H9 (cell line): ENCODE results near the gene BHLHE23. TPM values are rescaled to one million over a fixed set of nuclear protein-coding genes. Genes with fewer than 3 reads are reported as not detected.

Source experiments
- DNase-seq: peaks from one replicate; pipeline ENCODE4 v3.0.0-alpha.2; 2017
- H2AFZ ChIP-seq: one replicate; pipeline ENCODE4 v1.6.1; 2013; ENCODE audit warnings: mild to moderate bottlenecking, low read length, control low read depth, moderate library complexity
- H2AK5ac ChIP-seq: 2 replicates; pipeline ENCODE4 v1.6.1; 2013; ENCODE audit warnings: low read length, control low read depth, mixed read lengths; ENCODE audit not compliant: insufficient read length
- H2BK120ac ChIP-seq: one replicate; pipeline ENCODE4 v1.6.1; 2013; ENCODE audit warnings: low read depth, mild to moderate bottlenecking, low read length, control low read depth, inconsistent platforms; ENCODE audit not compliant: poor library complexity, severe bottlenecking
- H2BK12ac ChIP-seq: 2 replicates; pipeline ENCODE4 v1.6.1; 2013; ENCODE audit warnings: low read length, control low read depth, mixed read lengths, low read depth; ENCODE audit not compliant: insufficient read length
- H2BK15ac ChIP-seq: 2 replicates; pipeline ENCODE4 v1.6.1; 2013; ENCODE audit warnings: low read depth, low read length, control low read depth
- H2BK20ac ChIP-seq: one replicate; pipeline ENCODE4 v1.6.1; 2013; ENCODE audit warnings: low read depth, mild to moderate bottlenecking, low read length, control low read depth, inconsistent platforms; ENCODE audit not compliant: poor library complexity, severe bottlenecking
- H2BK5ac ChIP-seq: 2 replicates; pipeline ENCODE4 v1.6.1; 2013; ENCODE audit warnings: low read length, control low read depth, mixed read lengths; ENCODE audit not compliant: insufficient read length
- H3K14ac ChIP-seq: 2 replicates; pipeline ENCODE4 v1.6.1; 2013; ENCODE audit warnings: low read length, control low read depth; ENCODE audit not compliant: insufficient read depth
- H3K18ac ChIP-seq: 2 replicates; pipeline ENCODE4 v1.6.1; 2013; ENCODE audit warnings: low read depth, mild to moderate bottlenecking, mixed read lengths, low read length, control low read depth; ENCODE audit not compliant: insufficient read length
- H3K23ac ChIP-seq: 2 replicates; pipeline ENCODE4 v1.6.1; 2013; ENCODE audit warnings: low read length, control low read depth, mixed read lengths, low read depth; ENCODE audit not compliant: insufficient read length
- H3K23me2 ChIP-seq: 2 replicates; pipeline ENCODE4 v1.6.1; 2013; ENCODE audit warnings: low read depth, mild to moderate bottlenecking, mixed read lengths, low read length, control low read depth; ENCODE audit not compliant: insufficient read length, poor library complexity, severe bottlenecking
- H3K27ac ChIP-seq: 2 replicates; pipeline ENCODE4 v1.5.1; 2013; ENCODE audit warnings: low read length, control low read depth, mixed read lengths, low read depth; ENCODE audit not compliant: insufficient read length
- H3K27me3 ChIP-seq: 2 replicates; pipeline ENCODE4 v1.6.1; 2013; ENCODE audit warnings: low read length, control low read depth, inconsistent platforms; ENCODE audit not compliant: insufficient read depth
- H3K4ac ChIP-seq: 2 replicates; pipeline ENCODE4 v1.6.1; 2013; ENCODE audit warnings: low read depth, mild to moderate bottlenecking, control low read depth, inconsistent platforms, low read length, moderate library complexity
- H3K4me1 ChIP-seq: 2 replicates; pipeline ENCODE4 v1.6.1; 2013; ENCODE audit warnings: low read length, control low read depth, inconsistent platforms; ENCODE audit not compliant: insufficient read depth
- H3K4me2 ChIP-seq: 2 replicates; pipeline ENCODE4 v1.6.1; 2013; ENCODE audit warnings: low read length, control low read depth, mixed read lengths; ENCODE audit not compliant: insufficient read length, insufficient read depth
- H3K56ac ChIP-seq: 2 replicates; pipeline ENCODE4 v1.6.1; 2013; ENCODE audit warnings: low read depth, mild to moderate bottlenecking, mixed read lengths, low read length, control low read depth; ENCODE audit not compliant: insufficient read length
- H3K79me1 ChIP-seq: 2 replicates; pipeline ENCODE4 v1.6.1; 2013; ENCODE audit warnings: low read depth, mild to moderate bottlenecking, moderate library complexity, low read length, control low read depth, inconsistent platforms; ENCODE audit not compliant: insufficient read depth, poor library complexity, severe bottlenecking
- H3K79me2 ChIP-seq: 2 replicates; pipeline ENCODE4 v1.6.1; 2013; ENCODE audit warnings: low read length, control low read depth, inconsistent platforms; ENCODE audit not compliant: insufficient read depth
- H3K9ac ChIP-seq: 2 replicates; pipeline ENCODE4 v1.6.1; 2013; ENCODE audit warnings: low read length, control low read depth, mixed read lengths; ENCODE audit not compliant: insufficient read length; ENCODE audit errors: extremely low read depth
- H3K9me3 ChIP-seq: one replicate; pipeline ENCODE4 v1.6.1; 2013; ENCODE audit warnings: low read depth, low read length, inconsistent platforms; ENCODE audit not compliant: control insufficient read depth
- H3T11ph ChIP-seq: one replicate; pipeline ENCODE4 v1.6.1; 2013; ENCODE audit warnings: mild to moderate bottlenecking, low read length, control low read depth, inconsistent platforms
- H4K20me1 ChIP-seq: one replicate; pipeline ENCODE4 v1.6.1; 2013; ENCODE audit not compliant: control insufficient read depth, insufficient read length, insufficient read depth
- H4K5ac ChIP-seq: 2 replicates; pipeline ENCODE4 v1.6.1; 2013; ENCODE audit warnings: low read depth, mild to moderate bottlenecking, mixed read lengths, low read length, control low read depth; ENCODE audit not compliant: insufficient read length
- H4K8ac ChIP-seq: replicated peaks from 2 replicates; pipeline ENCODE4 v1.6.1; 2013; ENCODE audit warnings: low read length, control low read depth, mixed read lengths, low read depth; ENCODE audit not compliant: insufficient read length
- H4K91ac ChIP-seq: 2 replicates; pipeline ENCODE4 v1.6.1; 2013; ENCODE audit warnings: low read depth, mild to moderate bottlenecking, moderate library complexity, mixed read lengths, low read length, control low read depth; ENCODE audit not compliant: insufficient read length
- H3K27ac Mint-ChIP-seq, 3 experiments: 2 replicates in 2 of 3; 3 replicates in 1 of 3; pipeline ENCODE4 v1.8.0; 2020 to 2021; ENCODE audit warnings: mixed read lengths in 3 of 3, mild to moderate bottlenecking in 1 of 3, moderate library complexity in 1 of 3
- H3K27me3 Mint-ChIP-seq: 2 replicates; pipeline ENCODE4 v1.8.0; 2021; ENCODE audit warnings: low read depth, mild to moderate bottlenecking, moderate library complexity, mixed read lengths
- H3K36me3 Mint-ChIP-seq, 3 experiments: 2 replicates in 2 of 3; 3 replicates in 1 of 3; pipeline ENCODE4 v1.8.0; 2020 to 2021; ENCODE audit warnings: low read depth in 3 of 3, mixed read lengths in 3 of 3; ENCODE audit not compliant: insufficient read depth in 1 of 3
- H3K4me1 Mint-ChIP-seq, 2 experiments: 2 replicates each; pipeline ENCODE4 v1.8.0; 2020; ENCODE audit warnings: mixed read lengths in 2 of 2
- H3K4me3 Mint-ChIP-seq, 2 experiments: 2 replicates in 1 of 2; 3 replicates in 1 of 2; pipeline ENCODE4 v1.8.0; 2020 to 2021; ENCODE audit warnings: mild to moderate bottlenecking in 2 of 2, mixed read lengths in 2 of 2, moderate library complexity in 1 of 2
- H3K9me3 Mint-ChIP-seq, 2 experiments: 2 replicates in 1 of 2; 3 replicates in 1 of 2; pipeline ENCODE4 v1.8.0; 2020; ENCODE audit warnings: mild to moderate bottlenecking in 2 of 2, mixed read lengths in 2 of 2, moderate library complexity in 1 of 2
- WGBS: extraction: QIAGEN DNeasy Blood & Tissue Kit; methylation state at CpG from one replicate; pipeline ENCODE4 v1.1.7; 2013; ENCODE audit warnings: missing lambda C conversion rate, low lambda C conversion rate, mixed read lengths; ENCODE audit not compliant: insufficient read length; ENCODE audit errors: extremely low coverage; 5-methylcytosine and 5-hydroxymethylcytosine counted together
- total RNA-seq: library from RNA; stranded (reverse); gene quantifications from 2 replicates; pipeline ENCODE4 v1.2.1, GENCODE V29; 2021
- TF ChIP-seq, protein P1 (sequence below): fragments of 200-600 bp; sonication (generic); conservative IDR thresholded peaks from 3 replicates; pipeline ENCODE4 v1.8.0; 2021; ENCODE audit warnings: antibody characterized with exemption, mild to moderate bottlenecking

The BHLHE23 gene
- total RNA-seq, 1 experiment from 2014 or later = 0.35 TPM

DNA sequence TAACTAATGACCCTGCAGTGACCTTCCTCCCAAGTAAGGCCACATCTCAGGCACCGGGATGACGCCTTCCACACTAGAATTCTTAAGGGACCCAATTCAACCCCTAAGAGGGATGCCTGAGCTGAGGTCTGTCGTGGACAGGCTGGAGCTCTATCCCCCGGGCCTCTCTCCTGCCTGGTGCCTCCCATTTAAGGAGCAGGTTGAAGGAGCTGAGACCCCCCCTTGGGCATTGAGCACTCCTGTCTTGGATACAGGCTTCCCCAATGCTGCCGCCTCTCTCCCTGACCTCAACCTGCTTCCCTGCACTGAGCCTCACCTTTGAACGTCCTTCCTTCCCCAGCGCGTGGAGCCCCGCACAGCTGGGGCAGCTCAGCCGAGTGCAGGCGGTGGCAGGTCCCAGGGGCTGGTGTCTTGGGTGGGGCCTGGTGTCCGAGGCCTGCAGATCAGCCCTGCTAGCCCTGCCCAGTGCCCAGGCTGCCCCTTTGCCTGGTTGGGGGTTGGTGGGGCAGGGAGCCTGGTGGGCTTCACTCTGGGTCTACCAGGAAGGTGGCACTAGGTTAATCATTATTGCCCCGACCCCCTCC lies 19.9 kb upstream of the BHLHE23 start:
- no peaks in the 10 kb centered on the region for H3K9me3 ChIP-seq
- H2BK12ac ChIP-seq = no peak overlapping the region
- peaks cover 8% of the 10 kb centered on the region for H3K27me3 Mint-ChIP-seq
- no peak overlapping the region for H3K18ac ChIP-seq
- no peak overlapping the region for H3K23ac ChIP-seq
- H4K5ac ChIP-seq = no peak overlapping the region
- H3K79me1 ChIP-seq = no peaks in the 10 kb centered on the region
- WGBS = no CpG with 5 or more reads among the region's 13 CpGs
- no peak overlapping the region for H3T11ph ChIP-seq
- no peak overlapping the region for H3K14ac ChIP-seq
- no peak overlapping the region for H4K8ac ChIP-seq
- H3K4me1 Mint-ChIP-seq = peaks cover 12 to 30% of the 10 kb centered on the region in 2 experiments
- H4K91ac ChIP-seq = no peak overlapping the region
- no peaks in the 10 kb centered on the region for H4K20me1 ChIP-seq
- H2BK5ac ChIP-seq = no peak overlapping the region
- no peaks in the 10 kb centered on the region for H3K79me2 ChIP-seq
- no peak overlapping the region for H2AK5ac ChIP-seq
- no peaks in the 10 kb centered on the region; a peak in 2 of 5 replicates for H3K9me3 Mint-ChIP-seq
- no peak overlapping the region for H3K56ac ChIP-seq
- H3K9ac ChIP-seq = no peak overlapping the region
- H2BK120ac ChIP-seq = no peak overlapping the region
- no peak overlapping the region for H3K4me2 ChIP-seq
- peaks cover 4% of the 10 kb centered on the region for H3K23me2 ChIP-seq
- H3K4ac ChIP-seq = no peak overlapping the region
- H3K27me3 ChIP-seq = no peaks in the 10 kb centered on the region; the same call in 1 of the 2 replicates
- no peak overlapping the region for H3K27ac ChIP-seq
- H3K36me3 Mint-ChIP-seq = no peaks in the 10 kb centered on the region
- H2BK15ac ChIP-seq = no peak overlapping the region
- H3K27ac Mint-ChIP-seq = no peak overlapping the region
- peaks cover 1% of the 10 kb centered on the region; the same call in 1 of the 2 replicates for H3K4me1 ChIP-seq
- TF ChIP-seq, protein P1, sequence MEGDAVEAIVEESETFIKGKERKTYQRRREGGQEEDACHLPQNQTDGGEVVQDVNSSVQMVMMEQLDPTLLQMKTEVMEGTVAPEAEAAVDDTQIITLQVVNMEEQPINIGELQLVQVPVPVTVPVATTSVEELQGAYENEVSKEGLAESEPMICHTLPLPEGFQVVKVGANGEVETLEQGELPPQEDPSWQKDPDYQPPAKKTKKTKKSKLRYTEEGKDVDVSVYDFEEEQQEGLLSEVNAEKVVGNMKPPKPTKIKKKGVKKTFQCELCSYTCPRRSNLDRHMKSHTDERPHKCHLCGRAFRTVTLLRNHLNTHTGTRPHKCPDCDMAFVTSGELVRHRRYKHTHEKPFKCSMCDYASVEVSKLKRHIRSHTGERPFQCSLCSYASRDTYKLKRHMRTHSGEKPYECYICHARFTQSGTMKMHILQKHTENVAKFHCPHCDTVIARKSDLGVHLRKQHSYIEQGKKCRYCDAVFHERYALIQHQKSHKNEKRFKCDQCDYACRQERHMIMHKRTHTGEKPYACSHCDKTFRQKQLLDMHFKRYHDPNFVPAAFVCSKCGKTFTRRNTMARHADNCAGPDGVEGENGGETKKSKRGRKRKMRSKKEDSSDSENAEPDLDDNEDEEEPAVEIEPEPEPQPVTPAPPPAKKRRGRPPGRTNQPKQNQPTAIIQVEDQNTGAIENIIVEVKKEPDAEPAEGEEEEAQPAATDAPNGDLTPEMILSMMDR = no peak
- H3K4me3 Mint-ChIP-seq = no peak overlapping the region; a peak in 1 of 5 replicates
- no peak overlapping the region for H2AFZ ChIP-seq
- DNase-seq = no peak
- no peak overlapping the region for H2BK20ac ChIP-seq
